GM10266 (cell line): Measurements from ENCODE around the gene CACNA1B.

Experiments used
- DNase-seq: peaks from one replicate; pipeline ENCODE4 v3.0.0; 2012; ENCODE audit errors: extremely low spot score
- TF ChIP-seq, protein P1 (sequence below): IDR thresholded peaks from 2 replicates; pipeline ENCODE4 v1.5.1; 2012; ENCODE audit warnings: mild to moderate bottlenecking, low read depth; ENCODE audit not compliant: control insufficient read depth, insufficient read depth; ENCODE audit errors: missing control alignments

Gene CACNA1B

GRCh38 chr9:137913771-137914767, 36.5 kb downstream of the CACNA1B start:
- no peak for DNase-seq
- TF ChIP-seq, protein P1, sequence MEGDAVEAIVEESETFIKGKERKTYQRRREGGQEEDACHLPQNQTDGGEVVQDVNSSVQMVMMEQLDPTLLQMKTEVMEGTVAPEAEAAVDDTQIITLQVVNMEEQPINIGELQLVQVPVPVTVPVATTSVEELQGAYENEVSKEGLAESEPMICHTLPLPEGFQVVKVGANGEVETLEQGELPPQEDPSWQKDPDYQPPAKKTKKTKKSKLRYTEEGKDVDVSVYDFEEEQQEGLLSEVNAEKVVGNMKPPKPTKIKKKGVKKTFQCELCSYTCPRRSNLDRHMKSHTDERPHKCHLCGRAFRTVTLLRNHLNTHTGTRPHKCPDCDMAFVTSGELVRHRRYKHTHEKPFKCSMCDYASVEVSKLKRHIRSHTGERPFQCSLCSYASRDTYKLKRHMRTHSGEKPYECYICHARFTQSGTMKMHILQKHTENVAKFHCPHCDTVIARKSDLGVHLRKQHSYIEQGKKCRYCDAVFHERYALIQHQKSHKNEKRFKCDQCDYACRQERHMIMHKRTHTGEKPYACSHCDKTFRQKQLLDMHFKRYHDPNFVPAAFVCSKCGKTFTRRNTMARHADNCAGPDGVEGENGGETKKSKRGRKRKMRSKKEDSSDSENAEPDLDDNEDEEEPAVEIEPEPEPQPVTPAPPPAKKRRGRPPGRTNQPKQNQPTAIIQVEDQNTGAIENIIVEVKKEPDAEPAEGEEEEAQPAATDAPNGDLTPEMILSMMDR: no peak

DNA sequence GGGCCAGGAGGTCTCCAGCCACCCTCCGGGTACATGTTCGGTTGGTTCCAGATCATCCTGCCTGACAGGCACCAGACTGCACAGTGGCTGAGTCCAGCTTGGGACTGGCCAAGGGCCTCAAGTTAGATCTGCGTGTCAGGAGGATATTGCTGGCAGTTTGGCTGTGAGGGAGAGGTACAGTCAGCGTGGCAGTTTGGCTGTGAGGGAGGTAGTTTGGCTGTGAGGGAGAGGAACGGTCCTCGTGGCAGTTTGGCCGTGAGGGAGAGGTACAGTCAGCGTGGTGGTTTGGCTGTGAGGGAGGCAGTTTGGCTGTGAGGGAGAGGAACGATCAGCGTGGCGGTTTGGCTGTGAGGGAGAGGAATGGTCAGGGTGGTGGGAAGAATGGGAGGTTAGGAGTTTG, 39.0 kb downstream of the CACNA1B start:
- DNase-seq: peak; percentile 2
- TF ChIP-seq, protein P1: no peak

GRCh38 chr9:137917116-137917515, 39.5 kb downstream of the CACNA1B start:
- TF ChIP-seq, protein P1: no peak
- no peak for DNase-seq

GRCh38 chr9:137917795-137918194, 40.2 kb downstream of the CACNA1B start:
- TF ChIP-seq, protein P1: no peak

GRCh38 chr9:137918331-137919094, 40.9 kb downstream of the CACNA1B start:
- DNase-seq: peak; percentile 5
- TF ChIP-seq, protein P1: no peak

More at GRCh38 chr9:137917795-137918194, 40.2 kb downstream of the CACNA1B start:
- peak; percentile 1 for DNase-seq

GRCh38 chr9:137919095-137919465, 41.5 kb downstream of the CACNA1B start:
- TF ChIP-seq, protein P1: no peak
- peak; percentile 2 for DNase-seq
